ENCODE data around the gene PKP4. TPM values are rescaled to one million over a fixed set of nuclear protein-coding genes. Genes with fewer than 3 reads are reported as not detected.

PKP4 gene
- total RNA-seq, 1 experiment from 2014 or later = 111 TPM

GRCh38 chr2:158542577-158542976 is 85.8 kb downstream of the PKP4 start:
- DNase-seq (ENCODE audit: low spot score) = no peak

GRCh38 chr2:158543957-158544356 is 87.2 kb downstream of the PKP4 start:
- DNase-seq (ENCODE audit: low spot score) = no peak

- no peak for DNase-seq (ENCODE audit: low spot score)
Observed at GRCh38 chr2:158544998-158545397, 88.2 kb downstream of the PKP4 start.

- no peak for DNase-seq (ENCODE audit: low spot score)
Observed at GRCh38 chr2:158546412-158547144, 89.8 kb downstream of the PKP4 start.

GRCh38 chr2:158553257-158553656 is 96.5 kb downstream of the PKP4 start:
- DNase-seq (ENCODE audit: low spot score) = no peak

- no peak for DNase-seq (ENCODE audit: low spot score)
Observed at GRCh38 chr2:158554996-158555395, 98.2 kb downstream of the PKP4 start.

- DNase-seq (ENCODE audit: low spot score) = no peak
Observed at GRCh38 chr2:158556124-158556523, 99.4 kb downstream of the PKP4 start.

GRCh38 chr2:158557752-158558151 is 101.0 kb downstream of the PKP4 start:
- DNase-seq (ENCODE audit: low spot score) = no peak

- DNase-seq (ENCODE audit: low spot score) = no peak
Observed at GRCh38 chr2:158559252-158559651, 102.5 kb downstream of the PKP4 start.

- no peak for DNase-seq (ENCODE audit: low spot score)
Observed at GRCh38 chr2:158560259-158560658, 103.5 kb downstream of the PKP4 start.

DNA sequence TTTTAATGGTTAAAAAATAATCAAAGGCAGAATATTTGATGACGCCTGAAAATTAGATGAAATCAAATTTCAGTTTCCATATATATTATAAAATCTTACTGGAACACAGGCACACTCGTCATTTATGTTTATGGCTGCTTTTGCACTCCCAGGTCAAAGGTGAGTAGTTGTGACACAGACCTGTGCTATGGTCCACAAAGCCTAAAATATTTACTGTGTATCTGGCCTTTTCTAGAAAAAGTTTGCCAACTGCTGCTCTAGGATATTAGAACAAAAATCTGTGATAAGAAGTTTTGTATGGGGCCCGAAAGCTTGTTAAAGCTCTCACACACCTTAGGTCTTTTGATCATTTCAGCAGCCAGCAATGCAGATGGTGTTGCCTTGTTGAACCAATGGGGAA is 104.3 kb downstream of the PKP4 start:
- no peak for DNase-seq (ENCODE audit: low spot score)

DNA sequence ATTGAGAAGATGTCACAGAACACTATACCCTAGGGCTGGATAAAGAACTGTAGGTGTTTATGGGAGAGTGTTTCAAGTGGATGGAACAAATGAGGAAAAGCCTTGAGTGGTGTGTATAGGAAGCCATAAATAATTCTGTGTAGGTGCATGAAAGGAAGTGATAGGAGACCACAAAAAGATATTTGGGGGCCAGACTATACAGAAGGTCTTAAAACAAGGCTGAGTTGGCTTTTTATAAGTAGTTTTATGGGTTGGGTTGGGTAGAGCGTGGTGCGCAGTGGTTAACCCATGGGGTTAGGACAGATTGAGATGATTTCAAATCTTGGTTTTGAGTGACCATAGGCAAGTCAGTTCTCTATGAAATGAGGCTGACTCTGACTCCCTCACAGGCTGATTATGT is 110.5 kb downstream of the PKP4 start:
- DNase-seq (ENCODE audit: low spot score) = no peak

GRCh38 chr2:158569284-158569683 is 112.5 kb downstream of the PKP4 start:
- no peak for DNase-seq (ENCODE audit: low spot score)

GRCh38 chr2:158570869-158571268 is 114.1 kb downstream of the PKP4 start:
- no peak for DNase-seq (ENCODE audit: low spot score)

DNA sequence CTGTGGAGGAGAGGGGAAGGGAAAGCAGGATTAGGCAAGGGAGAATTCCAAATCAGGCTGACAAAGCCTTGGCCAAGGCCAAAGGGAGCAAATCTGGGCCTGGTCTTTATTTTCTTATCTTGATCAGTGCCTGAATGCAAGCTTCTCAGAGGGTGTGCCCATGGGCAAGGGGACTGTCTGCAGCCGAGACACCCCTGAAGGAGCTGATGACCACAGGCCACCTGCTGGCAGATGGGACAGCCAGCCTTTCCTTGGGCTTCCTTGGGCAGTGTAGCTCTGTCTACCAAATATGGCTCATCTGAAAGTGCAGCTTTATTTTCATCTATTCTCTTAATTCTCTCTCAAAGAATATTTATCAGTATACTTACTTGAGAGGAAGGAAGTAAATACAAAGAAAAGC is 117.0 kb downstream of the PKP4 start:
- peak; percentile 24 for DNase-seq (ENCODE audit: low spot score)

DNA sequence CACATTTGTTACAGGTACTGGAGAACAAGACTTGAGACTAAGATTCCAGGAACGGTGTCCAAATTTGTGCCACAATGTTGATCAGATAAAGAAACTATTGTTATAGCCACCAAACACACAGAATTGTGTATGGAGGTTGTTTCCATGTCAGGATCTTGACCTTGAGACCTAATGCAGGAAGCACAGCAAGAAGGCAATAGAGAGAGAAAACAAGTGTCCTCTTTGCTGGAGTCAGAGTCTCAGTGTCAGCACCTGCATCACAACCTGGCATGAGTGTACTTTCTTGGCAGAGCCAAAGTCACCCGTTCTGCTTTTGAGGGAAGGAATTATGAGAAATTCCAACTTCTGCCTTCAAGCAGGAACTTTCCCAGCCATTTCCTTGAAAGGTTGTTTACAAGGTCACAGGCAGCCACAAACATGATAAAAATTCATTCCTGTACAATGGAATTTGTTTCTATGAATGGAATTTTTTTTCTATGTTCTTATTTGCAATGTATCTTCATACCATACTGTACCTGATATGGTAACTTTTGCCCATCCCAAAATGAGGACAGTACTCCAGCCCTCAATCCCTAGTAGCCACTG is 118.4 kb downstream of the PKP4 start:
- DNase-seq (ENCODE audit: low spot score) = no peak

GRCh38 chr2:158577141-158577540 is 120.4 kb downstream of the PKP4 start:
- DNase-seq (ENCODE audit: low spot score) = no peak

GRCh38 chr2:158578703-158579330 is 122.1 kb downstream of the PKP4 start:
- DNase-seq (ENCODE audit: low spot score) = no peak

- no peak for DNase-seq (ENCODE audit: low spot score)
Observed at GRCh38 chr2:158579928-158580327, 123.2 kb downstream of the PKP4 start.

- peak; percentile 45 for DNase-seq (ENCODE audit: low spot score)
Observed at GRCh38 chr2:158580760-158581159, 124.0 kb downstream of the PKP4 start.

- DNase-seq (ENCODE audit: low spot score) = no peak
Observed at GRCh38 chr2:158582670-158583069, 125.9 kb downstream of the PKP4 start.

DNA sequence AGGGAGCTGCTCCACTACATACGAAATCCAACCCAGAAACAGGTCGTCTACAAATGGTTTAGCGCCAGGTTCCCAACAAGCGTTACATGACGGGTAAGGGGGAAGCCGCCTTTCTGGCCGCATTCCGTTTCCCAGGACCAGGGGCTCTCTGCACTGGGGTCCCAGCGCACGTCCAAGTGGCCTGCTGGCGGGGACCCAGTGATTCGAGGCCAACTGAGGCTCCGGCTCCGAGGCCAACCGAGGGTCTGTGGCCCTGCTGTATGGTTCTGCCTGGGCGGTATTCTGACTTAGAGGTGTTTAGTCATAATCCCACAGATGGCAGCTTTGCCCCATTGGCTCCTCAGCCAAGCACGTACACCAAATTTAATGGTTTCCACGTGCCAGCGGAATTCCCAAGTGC is 127.2 kb downstream of the PKP4 start:
- DNase-seq (ENCODE audit: low spot score) = no peak

DNA sequence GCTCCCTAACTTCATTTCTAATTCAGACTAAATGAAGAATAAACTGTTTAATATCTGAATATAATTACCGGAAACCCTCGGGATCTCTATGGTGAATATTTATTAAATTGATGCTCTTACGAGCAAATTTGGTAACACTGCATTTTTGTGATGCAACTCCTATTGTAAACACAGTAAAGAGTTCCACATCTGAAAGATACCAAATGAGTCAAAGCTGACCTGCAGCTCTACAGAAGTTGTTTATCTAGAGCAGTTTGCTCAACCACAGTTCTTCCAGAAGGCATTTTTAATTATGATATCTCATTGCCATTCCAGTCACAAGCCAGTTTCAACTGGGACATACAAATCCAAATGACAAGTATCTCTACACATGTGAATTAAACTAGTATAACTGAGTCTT is 129.7 kb downstream of the PKP4 start:
- no peak for DNase-seq (ENCODE audit: low spot score)
